HG02840 (cell line): Measurements from ENCODE around the gene DLX2.

Experiments used
- ATAC-seq: cut with Tn5 transposase; IDR thresholded peaks from one replicate; pipeline ENCODE4 v1.9.1; 2021; ENCODE audit warnings: mild to moderate bottlenecking, moderate library complexity, moderate number of reproducible peaks; ENCODE audit not compliant: unreplicated experiment, low FRiP score

Gene DLX2

GRCh38 chr2:172095146-172095904, 7.4 kb downstream of the DLX2 start:
- no peak for ATAC-seq

DNA sequence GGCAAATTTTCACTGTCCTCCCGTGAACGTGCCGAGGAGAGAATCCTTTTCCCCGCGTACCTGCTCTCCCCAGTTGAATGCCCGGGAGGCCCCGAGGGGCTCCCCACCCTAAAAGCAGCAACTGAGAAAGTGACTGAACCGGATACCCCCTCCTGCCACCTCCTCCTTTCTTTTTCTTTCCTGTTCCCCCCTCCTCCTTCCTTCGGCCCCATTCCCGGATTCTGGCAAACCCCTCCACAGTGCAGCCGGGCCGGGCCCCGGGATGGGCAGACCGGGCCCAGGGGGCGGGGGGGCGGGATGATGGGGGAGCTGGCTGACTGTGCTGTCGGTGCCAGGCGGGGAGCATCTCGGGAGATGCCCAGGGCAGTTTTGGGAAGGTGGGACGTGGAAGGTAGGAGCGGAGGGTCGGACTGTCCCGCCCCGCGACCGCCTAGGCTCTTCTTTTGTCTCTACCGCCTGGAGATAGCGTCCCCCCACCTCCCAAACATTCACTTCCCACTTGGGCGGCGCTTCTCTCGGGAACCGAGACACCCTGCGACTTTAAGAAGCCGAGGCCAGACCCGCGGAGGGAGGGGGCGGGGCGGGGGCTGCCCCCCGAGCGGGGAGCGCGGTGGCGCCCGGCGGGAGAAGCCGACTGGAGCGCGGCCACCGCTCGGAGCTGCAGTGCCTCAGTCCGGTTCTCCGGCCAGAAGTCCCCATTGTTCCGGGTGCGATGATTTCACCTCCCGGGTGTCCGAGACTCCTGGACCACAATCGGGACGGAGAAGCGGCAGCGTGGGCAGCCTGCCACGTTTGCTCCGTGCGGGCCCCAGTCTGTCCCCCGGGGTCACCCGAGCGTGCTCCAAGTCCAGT, 8.2 kb downstream of the DLX2 start:
- ATAC-seq, result no peak

- no peak for ATAC-seq
Observed at GRCh38 chr2:172093416-172094293, 9.0 kb downstream of the DLX2 start.

GRCh38 chr2:172092716-172093415, 9.8 kb downstream of the DLX2 start:
- ATAC-seq, result no peak

DNA sequence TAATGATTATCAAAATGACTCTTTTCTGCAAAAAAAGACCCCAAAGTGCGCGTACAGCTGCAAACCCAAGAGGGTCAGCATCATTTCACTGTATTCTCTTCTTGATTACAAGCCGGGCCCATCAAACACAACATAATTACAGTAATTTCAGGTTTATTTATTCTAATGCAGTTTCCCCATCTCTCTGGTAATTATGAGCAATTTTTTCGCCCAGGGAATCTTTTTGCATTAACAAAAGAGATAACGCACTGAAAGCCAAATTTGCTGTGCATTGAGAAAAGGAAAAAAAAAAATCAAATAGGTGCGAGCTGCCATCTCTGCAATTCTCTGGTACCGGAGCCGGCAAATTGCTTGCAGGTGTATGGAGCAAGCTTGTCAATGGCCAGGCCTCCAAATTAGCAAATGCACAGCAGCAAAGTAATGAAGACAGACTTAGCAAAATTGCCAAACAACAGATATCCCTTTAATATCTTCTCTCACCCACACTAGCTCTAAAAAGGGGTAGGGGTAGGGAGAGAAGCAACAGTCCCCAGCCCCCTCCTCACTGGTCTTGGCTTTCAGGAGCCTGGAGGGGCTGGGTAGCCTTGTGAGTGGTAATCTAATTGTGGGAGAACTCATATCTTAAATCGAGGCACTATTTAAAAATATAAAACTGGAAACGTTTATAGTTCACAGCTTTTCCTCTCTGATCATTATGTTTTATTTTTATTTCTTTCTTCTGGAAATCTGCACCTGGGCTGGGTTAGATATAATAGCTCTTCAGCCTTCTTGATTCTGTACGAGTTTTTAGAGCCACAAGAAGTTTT, 10.7 kb downstream of the DLX2 start:
- ATAC-seq, result no peak

DNA sequence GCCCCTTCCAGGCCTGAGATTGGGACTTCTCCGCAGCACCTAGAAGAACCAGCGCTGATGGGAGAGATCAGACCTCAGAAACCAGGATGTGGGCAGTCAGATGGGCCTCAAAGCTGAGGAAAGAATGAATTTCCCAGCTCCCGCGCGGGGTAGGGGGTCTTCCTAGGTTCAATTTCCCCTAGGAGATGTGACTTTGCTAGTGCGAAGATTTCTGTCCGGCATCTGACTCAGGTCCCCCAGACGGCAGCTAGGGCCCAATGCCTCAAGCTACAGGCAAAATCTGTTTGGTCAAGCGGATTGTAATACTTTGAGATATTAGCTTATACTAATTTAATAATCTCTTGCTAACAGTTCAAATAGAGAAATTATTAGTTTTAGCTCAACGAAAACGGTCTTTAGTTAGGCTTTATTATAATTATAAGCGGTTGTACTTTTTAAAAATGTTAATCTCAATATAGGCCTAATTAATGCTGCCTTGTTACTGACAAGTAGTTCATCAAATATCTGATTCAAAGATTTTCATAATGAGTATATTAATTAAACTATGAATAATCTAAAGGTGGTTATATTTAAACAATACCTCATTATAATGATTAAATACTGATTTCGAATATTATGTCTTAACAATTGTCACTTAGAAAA, 11.6 kb downstream of the DLX2 start:
- ATAC-seq, result no peak

- no peak for ATAC-seq
Observed at GRCh38 chr2:172090044-172090961, 12.4 kb downstream of the DLX2 start.

DNA sequence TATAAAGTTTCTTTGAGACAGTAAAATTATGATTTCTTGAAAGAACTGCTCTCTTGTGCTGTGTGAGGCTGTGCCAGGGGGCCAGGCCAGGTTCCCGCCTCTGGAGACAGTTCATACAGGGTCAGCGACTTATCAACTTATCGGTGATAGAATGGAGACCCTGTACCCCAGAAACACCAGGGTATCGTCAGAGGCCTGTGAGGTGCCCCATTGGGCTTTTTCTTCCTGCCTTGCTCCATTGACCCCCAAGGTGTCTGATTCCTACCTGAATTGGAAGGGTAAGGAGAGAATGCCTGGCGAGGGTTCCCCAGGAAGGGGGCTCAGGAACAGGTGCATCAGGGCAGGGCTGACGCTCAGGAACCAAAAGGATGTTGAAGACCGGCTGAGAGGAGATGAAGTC, 13.1 kb downstream of the DLX2 start:
- no peak for ATAC-seq

DNA sequence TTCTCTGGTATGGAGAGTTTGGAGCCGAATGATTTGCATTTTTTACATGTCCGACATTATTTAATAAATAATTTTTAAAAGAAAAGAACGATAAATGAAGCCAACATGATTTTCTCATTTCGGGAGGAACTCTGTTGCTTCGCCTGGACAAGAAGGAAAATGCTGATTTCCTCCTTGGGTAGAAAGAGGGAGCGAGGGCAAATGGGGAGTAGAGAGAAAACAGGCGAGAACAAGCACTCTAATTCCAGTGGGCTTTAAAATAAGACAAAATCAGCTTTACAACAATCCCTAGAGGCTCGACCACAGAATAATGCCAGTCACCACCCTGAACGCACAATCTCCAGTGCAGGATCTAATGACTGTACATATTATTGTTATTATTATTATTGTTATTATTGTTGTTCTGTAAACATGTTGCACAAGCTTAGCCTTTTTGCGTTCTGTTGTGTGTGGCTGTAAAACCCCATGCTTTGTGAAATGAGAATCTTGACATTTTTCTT, 13.6 kb downstream of the DLX2 start:
- ATAC-seq, result no peak

DNA sequence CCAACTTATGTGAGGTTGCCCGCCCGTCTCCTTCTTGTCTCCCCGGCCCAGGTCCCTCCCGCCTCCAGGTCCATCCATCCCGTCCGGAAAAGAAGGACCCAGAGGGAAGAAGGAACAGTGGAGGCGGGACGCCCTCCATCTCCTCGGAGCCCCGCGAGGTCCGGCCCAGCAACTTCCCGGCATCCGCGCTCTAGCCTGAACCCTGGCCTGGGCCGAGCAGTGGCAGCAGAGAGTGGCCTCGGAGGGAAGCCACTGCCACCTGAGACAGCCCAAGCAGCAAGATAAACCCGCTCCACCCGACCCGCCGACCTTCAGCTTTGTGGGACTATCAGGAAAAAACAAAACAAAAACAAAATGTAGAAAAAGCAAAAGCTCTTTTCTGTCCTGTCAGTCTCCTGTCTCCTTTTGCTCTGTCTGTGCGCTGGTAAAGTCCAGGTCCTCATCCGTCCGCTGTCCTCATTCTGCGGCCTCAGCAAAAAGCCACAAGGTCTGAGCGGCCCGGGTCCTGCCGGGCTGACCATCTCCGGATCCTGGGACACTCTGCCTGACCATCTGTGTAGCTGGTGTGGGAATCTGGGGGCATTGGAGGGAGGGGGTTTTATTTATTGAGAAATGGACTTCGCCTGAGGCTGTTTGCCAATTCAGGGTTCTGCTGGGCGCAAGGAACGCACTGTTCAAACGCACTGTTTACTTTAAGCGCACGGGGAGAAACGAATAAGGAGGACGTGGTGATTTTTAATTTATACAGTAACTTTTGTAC, 14.3 kb downstream of the DLX2 start:
- no peak for ATAC-seq

DNA sequence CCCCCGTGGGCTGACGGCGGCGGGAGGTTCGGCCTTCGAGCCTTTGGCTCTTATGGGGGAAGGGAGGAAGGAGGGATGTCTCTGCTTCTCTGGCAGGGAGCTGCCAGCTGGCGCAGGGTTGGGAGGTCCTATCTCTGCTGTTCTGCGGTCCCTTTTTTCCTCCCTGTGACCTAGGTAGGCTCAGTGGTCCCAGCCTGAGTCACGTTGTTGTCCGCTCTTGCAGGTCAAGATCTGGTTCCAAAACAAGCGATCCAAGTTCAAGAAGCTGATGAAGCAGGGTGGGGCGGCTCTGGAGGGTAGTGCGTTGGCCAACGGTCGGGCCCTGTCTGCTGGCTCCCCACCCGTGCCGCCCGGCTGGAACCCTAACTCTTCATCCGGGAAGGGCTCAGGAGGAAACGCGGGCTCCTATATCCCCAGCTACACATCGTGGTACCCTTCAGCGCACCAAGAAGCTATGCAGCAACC, 14.9 kb downstream of the DLX2 start:
- ATAC-seq, result no peak

- no peak for ATAC-seq
Observed at GRCh38 chr2:172087207-172087779, 15.4 kb downstream of the DLX2 start.

- no peak for ATAC-seq
Observed at GRCh38 chr2:172086241-172087206, 16.2 kb downstream of the DLX2 start.

- ATAC-seq, result no peak
Observed at GRCh38 chr2:172085460-172086159, 17.1 kb downstream of the DLX2 start, which contains the start of gene DLX1. TSS of gene DLX1 (plus strand) at chr2:172085507. CDS start at chr2:172085678, 171 bp downstream.
